ENCODE data around the gene NELFB.
A peak's percentile ranks its signal among the peaks of the same experiment; 100 is the strongest.

NELFB gene

DNA sequence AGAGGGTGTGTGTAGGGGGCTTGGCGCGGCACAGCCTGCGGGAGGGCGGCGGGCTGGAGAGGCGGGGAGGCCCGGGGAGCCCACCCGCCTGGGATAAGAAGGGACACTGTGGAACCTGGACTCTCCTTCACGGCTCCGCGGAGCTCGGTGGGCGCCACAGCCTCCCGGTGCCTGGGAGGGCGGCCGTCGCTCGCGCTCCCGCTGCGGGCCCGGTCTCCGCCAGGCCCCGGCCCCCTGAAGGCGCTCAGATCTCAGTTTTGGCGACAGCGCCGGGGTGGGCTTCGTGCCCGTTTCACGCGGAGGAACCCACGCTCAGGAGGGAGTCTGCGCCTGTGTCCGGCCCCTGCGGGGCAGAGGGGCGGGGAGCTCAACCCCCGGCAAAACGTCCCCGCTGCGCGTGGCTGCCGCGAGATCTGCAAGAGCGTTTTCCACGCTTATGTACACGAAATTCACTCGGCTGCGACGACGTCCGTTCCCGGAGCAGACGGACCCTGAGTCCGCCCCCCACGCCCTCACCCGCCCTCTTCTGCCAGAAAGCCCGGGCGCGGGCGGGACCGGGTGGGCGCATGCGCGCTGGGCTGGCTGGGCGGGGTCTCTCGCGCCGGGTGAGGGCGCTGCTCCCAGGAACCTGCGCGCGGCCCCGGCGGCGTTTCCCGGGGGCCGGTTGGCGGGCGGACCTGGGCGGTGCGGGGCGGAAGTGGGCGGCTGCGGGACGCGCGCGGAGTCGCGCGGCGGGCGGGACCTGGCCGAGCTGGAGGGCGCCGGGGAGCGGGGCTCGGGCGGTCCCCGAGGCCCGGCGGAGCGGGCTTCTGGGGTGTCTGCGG is at the start of gene NELFB:
NELFB (plus strand) TSS at position 704 of the 824 bp plus-strand sequence.
- DNase-seq: peak; percentile 90 to 97 (median 96)

DNA sequence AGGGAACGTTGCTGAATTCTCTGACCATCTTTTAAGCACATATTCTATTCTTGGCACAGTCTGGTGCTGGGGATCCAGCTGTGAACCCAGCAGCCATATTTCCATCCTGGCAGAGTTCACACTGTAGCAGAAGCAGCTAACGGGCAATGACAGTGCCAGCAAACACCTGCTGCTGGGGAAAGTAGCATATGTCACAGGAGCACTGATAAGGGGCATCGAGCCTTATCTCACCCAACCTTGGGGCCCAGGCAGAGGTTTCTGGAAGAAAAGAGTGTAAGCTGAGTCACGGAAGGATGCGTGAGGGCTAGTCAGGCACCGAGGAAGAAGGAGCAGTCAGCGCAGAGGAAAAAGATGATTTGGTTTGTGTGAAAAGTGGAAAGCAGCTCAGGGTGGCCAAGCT is 48.5 kb upstream of the NELFB start:
- no peak for DNase-seq

- DNase-seq: no peak
Measured at GRCh38 chr9:137211532-137211931, 43.6 kb upstream of the NELFB start.

DNA sequence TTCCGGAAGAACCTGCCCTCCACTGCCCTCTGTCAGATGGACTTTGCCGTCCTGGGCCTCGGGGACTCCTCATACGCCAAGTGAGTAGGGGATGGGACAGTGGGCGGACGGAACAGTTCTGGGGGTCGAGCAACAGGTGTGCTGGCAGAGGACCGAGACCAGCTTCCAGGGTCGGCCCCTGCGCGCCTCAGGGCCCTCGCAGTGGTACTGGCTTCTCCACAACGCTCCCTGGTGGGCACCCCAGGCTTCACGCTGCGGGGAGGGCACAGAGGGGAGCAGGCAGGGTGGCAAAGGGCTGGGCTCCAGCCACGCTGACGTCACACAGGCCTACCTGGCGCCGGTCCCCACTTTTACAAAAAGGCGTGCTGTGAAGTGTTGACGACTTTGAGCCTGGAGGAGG is 42.6 kb upstream of the NELFB start:
- DNase-seq: no peak

GRCh38 chr9:137213160-137214060 is 41.7 kb upstream of the NELFB start:
- no peak for DNase-seq

DNA sequence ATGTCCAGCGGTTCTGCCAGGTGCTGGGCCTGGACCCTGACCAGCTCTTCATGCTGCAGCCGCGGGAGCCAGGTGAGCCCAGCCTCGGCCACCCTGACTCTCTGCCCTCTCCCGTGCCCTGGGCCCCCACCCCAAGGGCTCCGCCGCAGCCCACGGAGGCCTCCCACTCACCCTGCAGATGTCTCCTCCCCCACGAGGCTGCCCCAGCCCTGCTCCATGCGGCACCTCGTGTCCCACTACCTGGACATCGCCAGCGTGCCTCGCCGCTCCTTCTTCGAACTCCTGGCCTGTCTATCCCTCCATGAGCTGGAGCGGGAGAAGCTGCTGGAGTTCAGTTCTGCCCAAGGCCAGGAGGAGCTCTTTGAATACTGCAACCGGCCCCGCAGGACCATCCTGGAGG is 40.5 kb upstream of the NELFB start:
- no peak for DNase-seq

DNA sequence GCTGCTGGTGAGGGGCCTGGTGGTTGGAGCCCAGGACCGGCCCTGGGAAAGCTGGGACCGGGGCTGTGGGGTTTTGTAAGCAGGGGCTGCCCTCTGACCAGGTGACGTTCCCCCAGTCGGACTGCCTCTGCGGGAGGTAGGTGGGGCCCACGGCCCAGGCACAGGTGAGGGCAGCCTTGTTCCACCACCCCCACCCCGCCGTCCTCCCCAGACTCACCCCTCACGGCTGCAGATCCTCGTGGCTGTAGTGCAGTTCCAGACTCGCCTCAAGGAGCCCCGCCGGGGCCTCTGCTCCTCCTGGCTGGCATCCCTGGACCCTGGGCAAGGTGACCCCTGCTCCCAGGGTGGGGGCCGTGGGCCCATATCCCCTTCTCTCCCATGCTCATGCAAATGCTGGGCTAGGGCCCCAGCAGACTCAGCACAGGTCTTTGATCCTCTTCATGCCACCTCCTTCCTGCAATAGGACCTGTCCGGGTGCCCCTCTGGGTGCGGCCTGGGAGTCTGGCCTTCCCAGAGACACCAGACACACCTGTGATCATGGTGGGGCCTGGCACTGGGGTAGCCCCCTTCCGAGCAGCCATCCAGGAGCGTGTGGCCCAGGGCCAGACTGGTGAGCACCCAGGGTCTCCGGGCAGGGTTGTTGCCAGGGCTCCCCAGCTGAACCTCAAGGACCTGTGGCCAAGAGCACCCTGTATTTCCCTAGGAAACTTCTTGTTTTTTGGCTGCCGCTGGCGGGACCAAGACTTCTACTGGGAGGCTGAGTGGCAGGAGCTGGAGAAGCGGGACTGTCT is 39.7 kb upstream of the NELFB start:
- DNase-seq: no peak

GRCh38 chr9:137216188-137216965 is 38.8 kb upstream of the NELFB start:
- DNase-seq: no peak

DNA sequence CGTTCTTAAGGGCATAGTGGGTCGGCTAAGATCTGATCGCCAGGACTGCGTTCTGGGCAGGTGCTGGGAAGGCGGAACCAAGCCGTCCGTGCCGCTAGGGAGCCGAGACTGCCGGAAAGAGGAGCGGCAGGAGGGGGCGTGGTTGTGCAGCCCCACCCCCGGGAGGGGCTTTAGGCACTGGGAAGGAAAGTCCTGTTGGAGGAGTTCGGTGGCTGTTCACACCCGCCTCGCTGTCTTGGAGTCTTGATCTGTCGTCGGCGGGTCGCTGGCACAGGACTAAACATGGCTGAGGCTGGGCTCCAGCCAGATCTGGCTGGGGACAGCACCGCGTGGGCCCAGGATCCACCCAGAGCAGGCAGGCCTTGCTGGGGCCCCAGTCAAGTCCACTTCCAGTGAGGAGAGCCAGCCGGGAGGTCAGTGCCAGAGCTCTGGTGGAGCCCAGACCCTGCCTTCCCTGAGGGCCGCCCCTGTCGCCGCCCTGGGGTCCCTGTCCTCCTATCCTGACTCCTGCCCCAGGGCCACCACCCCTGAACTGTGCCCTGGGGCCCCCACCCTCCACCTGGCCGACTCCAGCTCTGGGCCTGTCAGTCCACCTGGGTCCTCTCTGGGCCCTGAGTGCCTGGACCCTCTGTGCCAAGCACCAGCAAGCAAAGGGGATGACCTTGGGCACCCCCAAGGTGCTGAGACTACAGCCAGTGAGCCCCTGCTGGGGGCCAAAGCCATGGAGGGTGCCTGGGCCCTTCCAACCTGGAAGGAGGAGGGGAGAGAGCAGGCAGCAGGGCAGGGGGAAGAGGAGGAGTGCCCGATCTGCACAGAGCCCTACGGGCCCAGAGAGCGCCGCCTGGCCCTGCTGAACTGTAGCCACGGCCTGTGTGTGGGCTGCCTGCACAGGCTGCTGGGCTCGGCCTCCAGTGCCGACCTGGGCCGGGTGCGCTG is 37.6 kb upstream of the NELFB start:
- DNase-seq: peak in 1 of 3 donors; percentile 32

DNA sequence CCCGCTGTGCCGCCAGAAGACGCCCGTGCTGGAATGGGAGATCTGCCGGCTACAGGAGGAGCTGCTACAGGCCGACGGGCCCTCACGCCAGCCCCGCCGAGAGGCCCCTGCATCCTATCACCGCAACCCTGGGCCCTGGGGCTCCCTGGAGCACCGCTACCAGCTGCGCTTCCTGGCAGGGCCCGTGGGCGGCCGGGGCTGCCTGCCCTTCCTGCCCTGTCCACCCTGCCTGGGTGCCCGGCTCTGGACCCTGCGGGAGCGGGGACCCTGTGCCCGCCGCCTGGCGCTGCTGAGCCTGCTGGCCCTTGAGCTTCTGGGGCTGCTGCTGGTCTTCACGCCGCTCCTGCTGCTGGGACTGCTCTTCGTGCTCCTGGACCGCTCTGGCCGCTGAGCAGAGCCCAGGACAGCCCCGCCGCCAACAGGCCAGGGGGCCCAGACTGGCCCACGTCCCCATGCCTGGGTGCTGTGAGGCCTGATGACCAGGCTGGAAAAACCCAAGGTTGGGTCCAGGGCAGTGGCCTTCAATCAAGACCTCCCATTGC is 36.8 kb upstream of the NELFB start:
- DNase-seq: no peak

- peak; percentile 58 to 66 (median 59) for DNase-seq
Measured at GRCh38 chr9:137218754-137219271, 36.3 kb upstream of the NELFB start.

DNA sequence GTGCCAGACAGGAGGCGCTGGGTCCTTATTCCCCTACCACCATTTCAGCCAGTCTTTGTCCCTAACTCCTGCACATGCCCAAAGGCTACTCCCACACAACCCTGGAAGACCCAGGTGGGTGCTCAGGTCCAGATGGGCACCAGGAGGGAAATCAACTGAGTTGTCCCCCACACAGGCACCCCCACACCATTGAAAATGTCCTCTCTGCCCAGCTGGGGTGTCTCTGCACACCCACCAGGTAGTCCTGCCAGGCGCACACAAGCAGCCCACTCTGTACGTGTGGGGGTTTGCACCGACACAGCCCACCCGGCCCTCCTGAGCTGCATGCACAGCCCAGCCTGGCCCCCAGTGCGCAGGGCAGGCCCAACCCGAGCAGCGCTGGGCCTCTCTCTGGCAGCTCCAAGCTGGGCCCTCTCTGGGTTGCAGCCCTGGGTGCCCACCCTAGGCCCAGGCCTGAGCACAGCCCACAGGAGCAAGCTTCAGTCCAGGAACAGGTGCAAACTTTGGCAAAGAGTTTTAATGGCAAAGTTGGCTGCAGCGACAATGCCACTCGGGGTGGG is 35.3 kb upstream of the NELFB start:
- no peak for DNase-seq

GRCh38 chr9:137220317-137221094 is 34.6 kb upstream of the NELFB start:
- peak in 2 of 3 donors; percentile 24 to 38 for DNase-seq

DNA sequence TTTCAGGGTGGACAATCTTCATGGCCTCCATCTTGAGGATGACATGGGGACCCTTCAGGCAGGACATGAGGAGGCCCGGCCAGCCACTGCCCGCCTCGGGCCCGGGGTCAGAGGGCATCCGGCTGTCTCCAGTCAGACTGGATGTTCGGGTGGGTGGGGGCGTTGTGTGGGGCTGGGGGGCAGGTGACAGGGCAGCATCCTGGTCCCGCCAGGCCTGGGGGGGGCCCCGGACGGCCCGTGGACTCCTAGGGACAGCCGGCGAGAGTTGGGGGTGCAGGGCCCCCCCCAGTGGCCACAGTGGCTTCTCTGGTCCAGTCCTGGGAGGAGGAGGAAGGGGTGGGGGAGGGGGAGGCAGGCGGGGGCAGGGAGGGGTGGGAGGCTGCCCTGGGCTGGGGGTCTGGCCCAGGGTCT is 34.0 kb upstream of the NELFB start:
- DNase-seq: no peak

GRCh38 chr9:137221506-137222111 is 33.5 kb upstream of the NELFB start:
- DNase-seq: no peak

DNA sequence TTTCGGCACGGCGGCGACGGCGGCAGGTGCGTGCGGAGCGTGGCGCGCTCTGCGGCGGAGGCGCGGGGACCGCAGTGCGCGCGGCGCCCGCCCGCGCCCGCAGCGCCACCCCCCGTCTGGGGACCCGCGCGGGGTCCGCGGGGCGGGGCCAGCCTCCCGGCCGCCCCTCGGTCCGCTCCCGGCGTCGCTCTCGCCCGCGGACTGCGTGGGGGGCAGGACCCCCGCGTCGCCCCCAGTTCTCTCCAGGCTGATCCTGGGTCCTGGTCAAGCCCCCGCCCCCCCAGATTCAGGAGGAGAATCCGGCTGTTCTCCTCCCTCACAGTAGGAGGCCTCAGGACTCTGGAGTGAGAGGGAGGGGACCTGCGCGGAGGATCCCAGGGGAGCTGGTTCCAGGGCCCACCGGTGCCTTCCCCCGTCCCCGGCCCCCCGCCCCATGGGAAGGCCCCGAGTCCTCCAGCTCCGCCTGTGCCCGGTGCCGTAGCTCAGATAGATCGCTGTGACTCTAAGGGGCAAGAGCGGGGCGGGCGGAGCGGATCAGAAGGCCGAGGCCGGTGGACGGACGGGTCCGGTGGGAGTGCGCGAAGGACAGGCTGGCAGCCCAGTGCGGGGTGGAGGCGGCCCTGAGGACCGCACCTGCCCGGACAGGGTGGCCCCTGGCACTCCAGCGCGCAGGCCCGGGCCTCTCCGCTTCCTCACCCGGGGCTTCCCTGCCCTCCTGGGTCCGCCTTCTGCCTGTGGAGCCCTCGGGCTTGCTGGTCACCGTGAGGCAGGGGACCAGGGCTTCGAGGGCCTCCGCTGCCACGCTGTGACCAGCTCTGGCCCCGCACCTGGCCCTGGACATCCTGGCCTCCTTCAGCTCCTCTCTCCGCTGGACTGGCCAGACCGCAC is 32.7 kb upstream of the NELFB start, which contains the start of gene RNF208:
RNF208 (minus strand) TSS at position 51 of the 888 bp plus-strand sequence. CDS start 1,028 bp downstream, outside the sequence.
- DNase-seq: peak in 2 of 3 donors; percentile 9 to 45
